Choroid plexus epithelial cell (primary cell): ENCODE measurements around the gene FBXW12.

Source experiments
- DNase-seq: peaks from one replicate; pipeline ENCODE4 v3.0.0-alpha.2; 2010; ENCODE audit warnings: low read depth
- H3K4me3 ChIP-seq: 2 replicates; pipeline ENCODE4 v1.5.1; 2011; ENCODE audit warnings: low read depth, mild to moderate bottlenecking, control low read depth, low read length, moderate library complexity
- TF ChIP-seq, protein P1 (sequence below): conservative IDR thresholded peaks from 2 replicates; pipeline ENCODE4 v1.5.1; 2011; ENCODE audit warnings: low read depth, mild to moderate bottlenecking, control low read depth, inconsistent platforms, low read length, moderate library complexity

The FBXW12 gene

DNA sequence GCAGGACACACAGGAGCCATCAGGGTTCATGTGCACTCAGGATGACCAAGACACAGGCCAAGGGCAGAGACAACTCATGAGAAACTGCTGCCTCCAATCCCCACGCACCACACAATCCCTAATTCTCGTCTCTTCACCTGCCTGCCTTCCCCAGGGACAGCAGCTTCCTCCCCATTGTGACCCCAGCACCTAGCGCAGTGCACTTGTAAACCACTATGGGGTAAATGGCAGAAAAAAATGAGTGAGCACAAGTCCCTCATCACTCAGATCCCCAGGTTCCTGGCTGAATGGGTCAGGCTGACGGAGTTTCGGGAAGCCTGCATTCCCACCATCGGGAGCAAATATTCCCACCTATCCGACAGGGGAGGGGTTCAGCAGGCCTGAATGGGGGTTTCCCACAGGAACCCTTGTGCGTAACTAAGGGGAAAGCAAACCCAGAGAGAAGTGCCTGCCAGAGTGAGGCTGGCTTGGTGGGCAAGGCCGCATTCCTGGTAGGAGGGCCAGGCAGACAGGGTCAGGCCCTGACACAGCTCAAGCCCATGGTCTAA, 39.1 kb downstream of the FBXW12 start:
- DNase-seq: no peak
- no peak overlapping the region for H3K4me3 ChIP-seq
- TF ChIP-seq, protein P1, sequence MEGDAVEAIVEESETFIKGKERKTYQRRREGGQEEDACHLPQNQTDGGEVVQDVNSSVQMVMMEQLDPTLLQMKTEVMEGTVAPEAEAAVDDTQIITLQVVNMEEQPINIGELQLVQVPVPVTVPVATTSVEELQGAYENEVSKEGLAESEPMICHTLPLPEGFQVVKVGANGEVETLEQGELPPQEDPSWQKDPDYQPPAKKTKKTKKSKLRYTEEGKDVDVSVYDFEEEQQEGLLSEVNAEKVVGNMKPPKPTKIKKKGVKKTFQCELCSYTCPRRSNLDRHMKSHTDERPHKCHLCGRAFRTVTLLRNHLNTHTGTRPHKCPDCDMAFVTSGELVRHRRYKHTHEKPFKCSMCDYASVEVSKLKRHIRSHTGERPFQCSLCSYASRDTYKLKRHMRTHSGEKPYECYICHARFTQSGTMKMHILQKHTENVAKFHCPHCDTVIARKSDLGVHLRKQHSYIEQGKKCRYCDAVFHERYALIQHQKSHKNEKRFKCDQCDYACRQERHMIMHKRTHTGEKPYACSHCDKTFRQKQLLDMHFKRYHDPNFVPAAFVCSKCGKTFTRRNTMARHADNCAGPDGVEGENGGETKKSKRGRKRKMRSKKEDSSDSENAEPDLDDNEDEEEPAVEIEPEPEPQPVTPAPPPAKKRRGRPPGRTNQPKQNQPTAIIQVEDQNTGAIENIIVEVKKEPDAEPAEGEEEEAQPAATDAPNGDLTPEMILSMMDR: no peak

DNA sequence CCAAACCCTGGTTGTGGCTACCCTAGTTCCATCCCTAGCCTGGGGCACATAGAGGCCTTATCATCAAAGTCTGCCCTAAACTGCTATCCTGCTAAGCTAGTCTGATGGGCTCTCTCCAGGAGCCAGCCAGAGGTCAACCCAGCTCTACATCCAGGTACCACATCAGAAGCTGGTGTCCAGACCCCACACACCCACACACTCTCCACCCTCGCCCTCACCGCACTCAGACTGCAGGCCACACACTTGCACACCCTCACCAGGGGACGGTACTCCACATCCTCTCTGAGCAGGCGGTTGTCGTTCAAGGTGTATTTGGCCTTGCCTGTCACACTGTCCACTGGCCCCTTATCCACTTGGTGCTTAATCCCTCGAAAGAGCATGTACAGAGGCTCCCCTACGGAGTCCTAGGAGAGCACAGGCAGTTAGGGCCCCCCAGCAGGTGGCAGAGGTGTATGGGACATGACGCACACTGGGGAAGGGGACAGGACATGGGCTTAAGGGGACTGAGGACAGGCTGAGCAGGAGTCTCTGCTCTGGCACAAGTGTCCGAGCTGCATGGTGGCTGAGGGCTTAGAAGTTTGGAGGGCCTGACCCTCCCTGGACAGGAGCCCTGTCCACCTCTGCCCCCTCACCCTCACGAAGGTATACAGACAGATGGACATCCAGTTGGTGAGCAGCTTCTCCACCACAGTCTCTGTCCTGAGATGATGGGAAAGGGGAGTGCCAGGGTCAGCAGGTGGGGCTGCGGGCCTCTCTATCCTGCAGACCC, 39.8 kb downstream of the FBXW12 start:
- H3K4me3 ChIP-seq: no peak overlapping the region
- no peak for DNase-seq
- TF ChIP-seq, protein P1: no peak

- H3K4me3 ChIP-seq: no peak overlapping the region
- DNase-seq: no peak
- TF ChIP-seq, protein P1: no peak
Measured at GRCh38 chr3:48412375-48413001, 40.5 kb downstream of the FBXW12 start.

DNA sequence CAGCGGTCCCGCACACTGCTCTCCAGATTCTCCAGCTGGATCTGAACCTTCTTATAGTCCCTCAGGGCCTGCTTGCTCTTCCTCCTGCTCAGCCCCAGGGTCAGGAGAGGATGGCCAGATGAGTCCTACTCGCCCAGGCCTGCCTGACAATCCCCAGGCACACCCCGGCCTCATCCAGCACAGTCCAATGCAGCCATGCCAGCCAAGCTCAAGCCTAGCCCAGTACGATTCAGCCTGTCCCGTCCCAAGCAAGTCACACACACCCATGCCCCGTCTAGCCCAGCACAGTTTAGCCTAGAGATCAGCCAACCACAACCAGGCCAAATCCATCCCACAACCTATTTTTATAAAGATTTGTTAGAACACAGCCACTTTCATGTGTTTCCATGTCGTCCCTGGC, 41.1 kb downstream of the FBXW12 start:
- DNase-seq: no peak
- TF ChIP-seq, protein P1: no peak
- H3K4me3 ChIP-seq: no peak overlapping the region

DNA sequence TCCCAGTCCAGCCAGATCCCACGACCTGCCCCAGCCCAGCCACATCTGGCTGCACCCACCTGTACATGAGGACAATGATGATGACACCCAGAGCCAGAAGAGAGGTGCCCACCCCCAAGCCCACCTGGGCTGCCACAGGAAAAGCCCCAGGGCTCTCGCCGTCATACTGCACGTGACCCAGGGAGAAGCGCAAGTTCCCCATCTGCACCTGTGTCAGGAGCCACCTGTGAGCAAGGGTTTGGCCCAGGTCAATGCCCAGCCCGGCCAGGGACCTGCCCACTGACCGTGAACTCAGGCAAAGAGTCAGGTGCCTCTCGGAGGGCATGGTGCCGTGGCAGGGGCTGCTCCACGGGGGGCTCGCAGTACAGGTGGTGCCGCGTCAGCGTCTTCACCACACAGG, 41.6 kb downstream of the FBXW12 start:
- no peak overlapping the region for H3K4me3 ChIP-seq
- TF ChIP-seq, protein P1: no peak
- no peak for DNase-seq

DNA sequence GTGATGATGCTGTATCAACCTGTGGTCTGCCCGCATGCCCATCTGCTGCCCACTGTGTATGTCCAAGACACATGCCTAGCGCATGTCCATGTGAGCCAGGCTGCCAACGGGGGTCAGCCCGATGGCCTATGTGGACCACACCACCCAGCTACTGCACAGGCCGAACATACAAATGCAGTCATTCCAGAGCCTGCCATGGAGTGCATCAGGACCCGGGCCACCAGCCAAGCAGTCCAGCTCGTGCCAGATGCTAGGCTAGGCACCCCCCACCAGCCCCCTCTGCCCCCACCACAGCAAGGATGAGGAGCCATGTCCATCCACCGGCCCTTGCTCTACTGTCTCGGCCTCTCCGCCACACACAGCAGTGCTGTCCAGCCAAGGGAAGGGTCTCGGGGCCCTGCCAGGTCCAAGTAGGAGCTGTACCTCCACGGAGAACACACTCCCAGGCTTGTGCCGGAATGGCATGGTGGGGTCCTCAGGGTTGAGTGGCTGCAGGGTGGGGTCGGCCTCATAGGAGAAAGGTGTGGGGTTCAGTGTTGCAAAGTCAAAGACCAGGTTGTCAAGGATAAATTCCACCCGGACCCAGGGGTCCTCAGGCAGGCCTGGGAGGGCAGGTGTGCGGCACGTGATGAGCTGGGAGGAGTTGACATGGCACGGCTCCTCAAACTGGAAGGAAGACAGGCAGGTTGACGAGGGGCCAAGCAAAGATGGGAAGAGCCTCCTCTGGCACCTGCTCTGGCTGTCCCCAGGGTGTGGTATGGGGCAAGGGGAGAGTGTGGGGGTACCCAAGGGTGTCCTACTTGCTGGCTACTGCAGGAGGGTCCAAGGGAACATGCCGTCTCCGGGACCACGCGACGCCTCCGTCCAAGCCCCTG, 42.6 kb downstream of the FBXW12 start:
- TF ChIP-seq, protein P1: no peak
- DNase-seq: no peak
- H3K4me3 ChIP-seq: no peak overlapping the region
